HepG2 (cell line): ENCODE results near the gene KIF9. TPM values are rescaled to one million over a fixed set of nuclear protein-coding genes. Genes with fewer than 3 reads are reported as not detected.

Experiments
- IKZF1 ChIP-seq: fragments of 450-650 bp; IDR thresholded peaks from 2 replicates; pipeline ENCODE4 v1.7.1; 2016
- MATR3 ChIP-seq: sonication (generic); formaldehyde crosslinking; IDR thresholded peaks from 2 replicates; pipeline ENCODE4 v1.4.0; 2020; ENCODE audit warnings: missing genetic modification reagents
- RBAK ChIP-seq: sonication (generic); formaldehyde crosslinking; IDR thresholded peaks from 2 replicates; pipeline ENCODE4 v1.5.1; 2020; ENCODE audit warnings: mild to moderate bottlenecking, missing genetic modification reagents
- REL ChIP-seq: sonication (generic); formaldehyde crosslinking; conservative IDR thresholded peaks from 2 replicates; pipeline ENCODE4 v1.8.0; 2022; ENCODE audit warnings: mild to moderate bottlenecking, missing genetic modification reagents, moderate library complexity
- ZBTB1 ChIP-seq: sonication (generic); formaldehyde crosslinking; IDR thresholded peaks from 2 replicates; pipeline ENCODE4 v1.4.0; 2020; ENCODE audit warnings: missing genetic modification reagents, borderline replicate concordance
- ZBTB38 ChIP-seq: sonication (generic); formaldehyde crosslinking; IDR thresholded peaks from 2 replicates; pipeline ENCODE4 v1.5.1; 2020; ENCODE audit warnings: mild to moderate bottlenecking, missing genetic modification reagents
- ZBTB7A ChIP-seq: sonication (generic); formaldehyde crosslinking; IDR thresholded peaks from 2 replicates; pipeline ENCODE4 v1.8.0; 2022; ENCODE audit warnings: mild to moderate bottlenecking, missing genetic modification reagents
- ZFP36L2 ChIP-seq: sonication (generic); formaldehyde crosslinking; IDR thresholded peaks from 2 replicates; pipeline ENCODE4 v1.4.0; 2020; ENCODE audit warnings: missing genetic modification reagents
- ZFX ChIP-seq: sonication (generic); formaldehyde crosslinking; IDR thresholded peaks from 2 replicates; pipeline ENCODE4 v1.4.0; 2020; ENCODE audit warnings: mild to moderate bottlenecking, low read depth, missing genetic modification reagents, moderate library complexity
- ZNF430 ChIP-seq: sonication (generic); formaldehyde crosslinking; IDR thresholded peaks from 2 replicates; pipeline ENCODE4 v1.9.0; 2021; ENCODE audit warnings: mild to moderate bottlenecking, missing genetic modification reagents
- ZNF44 ChIP-seq: sonication (generic); formaldehyde crosslinking; IDR thresholded peaks from 2 replicates; pipeline ENCODE4 v1.5.1; 2020; ENCODE audit warnings: mild to moderate bottlenecking, missing genetic modification reagents
- ZNF451 ChIP-seq: sonication (generic); formaldehyde crosslinking; IDR thresholded peaks from 2 replicates; pipeline ENCODE4 v1.5.0; 2020; ENCODE audit warnings: mild to moderate bottlenecking, missing genetic modification reagents
- ZNF589 ChIP-seq: sonication (generic); formaldehyde crosslinking; conservative IDR thresholded peaks from 2 replicates; pipeline ENCODE4 v1.8.0; 2022; ENCODE audit warnings: mild to moderate bottlenecking, moderate library complexity, missing genetic modification reagents
- ZNF792 ChIP-seq: IDR thresholded peaks from 2 replicates; pipeline ENCODE4 v1.6.1; 2016
- polyA plus RNA-seq, 8 experiments: library from polyadenylated mRNA; depleted of rRNA in 3 of 8; stranded (reverse) in 7 of 8; unstranded in 1 of 8; fragments of >200 nt; fragmentation: Illumina TruSeq in 4 of 8; extraction: Trizol in 4 of 8; gene quantifications; 2 replicates each; pipeline versions ENCODE4 v1.2.1 to v1.2.3, GENCODE V29; 2011 to 2016; ENCODE audit warnings: low read depth in 4 of 8, missing spikeins in 1 of 8, mixed read lengths in 1 of 8; ENCODE audit not compliant: insufficient read depth in 1 of 8
- total RNA-seq, 5 experiments: library from RNA; depleted of rRNA; stranded (reverse); fragments of >200 nt; fragmentation: Illumina TruSeq; extraction: Trizol; gene quantifications; 2 replicates each; pipeline ENCODE4 v1.2.3, GENCODE V29; 2016; ENCODE audit warnings: low read depth in 1 of 5
- TF ChIP-seq, protein P1 (sequence below): IDR thresholded peaks from 2 replicates; pipeline ENCODE4 v1.6.1; 2016; ENCODE audit warnings: missing genetic modification reagents, missing compliant biosample characterization
- TF ChIP-seq, protein P2 (sequence below): sonication (generic); formaldehyde crosslinking; IDR thresholded peaks from 2 replicates; pipeline ENCODE4 v1.8.0; 2022; ENCODE audit warnings: missing genetic modification reagents, mild to moderate bottlenecking, borderline replicate concordance
- TF ChIP-seq, protein P3 (sequence below): IDR thresholded peaks from 2 replicates; pipeline ENCODE4 v1.6.1; 2016; ENCODE audit warnings: missing compliant biosample characterization, missing genetic modification reagents, borderline replicate concordance
- TF ChIP-seq, protein P4 (sequence below): sonication (generic); formaldehyde crosslinking; IDR thresholded peaks from 2 replicates; pipeline ENCODE4 v1.4.0; 2020; ENCODE audit warnings: missing genetic modification reagents, borderline replicate concordance
- TF ChIP-seq, protein P5 (sequence below): IDR thresholded peaks from 2 replicates; pipeline ENCODE4 v1.6.1; 2012; ENCODE audit warnings: inconsistent platforms
- TF ChIP-seq, protein P6 (sequence below): IDR thresholded peaks from 2 replicates; pipeline ENCODE4 v1.6.1; 2016; ENCODE audit warnings: missing compliant biosample characterization, missing genetic modification reagents, borderline replicate concordance

Gene KIF9
- total and polyA plus RNA-seq, 2 of the 13 experiments (the other 11 are each of a cell fraction or from before 2014, with no cell fraction given): 5.1 to 16.9 TPM

DNA sequence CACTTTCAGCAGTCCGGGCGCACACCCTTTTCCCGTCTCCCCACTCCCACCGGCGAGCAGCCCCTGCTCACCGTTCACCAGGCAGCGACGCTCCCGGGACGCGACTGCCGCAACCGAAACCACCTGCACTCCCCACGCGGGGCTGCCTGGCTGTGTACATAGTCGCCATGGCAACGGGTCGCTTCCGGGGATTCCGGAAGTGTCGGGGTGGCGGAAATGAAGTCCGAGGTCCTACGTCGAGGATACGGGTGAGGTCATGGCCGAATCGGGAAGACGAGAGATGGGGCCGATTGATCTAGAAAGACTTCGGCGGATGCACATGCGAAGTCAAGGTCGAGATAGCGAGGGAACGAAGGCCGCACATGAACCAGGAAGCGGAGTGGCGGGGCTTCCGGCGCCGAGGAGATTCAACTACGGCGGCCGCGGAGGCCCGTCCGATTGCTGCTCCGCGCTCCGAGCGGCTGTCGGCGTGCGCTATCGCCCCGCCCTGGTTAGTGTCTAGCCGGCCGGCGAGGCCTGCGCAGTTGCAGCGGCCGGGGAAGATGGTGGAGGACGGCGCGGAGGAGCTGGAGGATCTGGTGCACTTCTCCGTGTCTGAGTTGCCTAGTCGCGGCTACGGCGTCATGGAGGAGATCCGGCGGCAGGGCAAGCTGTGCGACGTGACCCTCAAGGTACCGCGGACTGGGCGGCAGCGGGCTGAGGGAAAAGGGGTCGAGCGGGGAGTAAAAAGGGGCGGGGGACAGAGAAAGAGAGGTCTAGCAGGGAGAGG, at the start of gene KIF9, which contains the start of gene KLHL18 (continued):
- TF ChIP-seq, protein P1, sequence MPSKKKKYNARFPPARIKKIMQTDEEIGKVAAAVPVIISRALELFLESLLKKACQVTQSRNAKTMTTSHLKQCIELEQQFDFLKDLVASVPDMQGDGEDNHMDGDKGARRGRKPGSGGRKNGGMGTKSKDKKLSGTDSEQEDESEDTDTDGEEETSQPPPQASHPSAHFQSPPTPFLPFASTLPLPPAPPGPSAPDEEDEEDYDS: peak; percentile 69
- TF ChIP-seq RBAK: no peak
- TF ChIP-seq ZFP36L2 (CRISPR knock-in tag): no peak
- TF ChIP-seq IKZF1: no peak
- TF ChIP-seq, protein P2, sequence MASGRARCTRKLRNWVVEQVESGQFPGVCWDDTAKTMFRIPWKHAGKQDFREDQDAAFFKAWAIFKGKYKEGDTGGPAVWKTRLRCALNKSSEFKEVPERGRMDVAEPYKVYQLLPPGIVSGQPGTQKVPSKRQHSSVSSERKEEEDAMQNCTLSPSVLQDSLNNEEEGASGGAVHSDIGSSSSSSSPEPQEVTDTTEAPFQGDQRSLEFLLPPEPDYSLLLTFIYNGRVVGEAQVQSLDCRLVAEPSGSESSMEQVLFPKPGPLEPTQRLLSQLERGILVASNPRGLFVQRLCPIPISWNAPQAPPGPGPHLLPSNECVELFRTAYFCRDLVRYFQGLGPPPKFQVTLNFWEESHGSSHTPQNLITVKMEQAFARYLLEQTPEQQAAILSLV: peak; percentile 89
- peak; percentile 86 for TF ChIP-seq REL (CRISPR knock-in tag)
- TF ChIP-seq, protein P3, sequence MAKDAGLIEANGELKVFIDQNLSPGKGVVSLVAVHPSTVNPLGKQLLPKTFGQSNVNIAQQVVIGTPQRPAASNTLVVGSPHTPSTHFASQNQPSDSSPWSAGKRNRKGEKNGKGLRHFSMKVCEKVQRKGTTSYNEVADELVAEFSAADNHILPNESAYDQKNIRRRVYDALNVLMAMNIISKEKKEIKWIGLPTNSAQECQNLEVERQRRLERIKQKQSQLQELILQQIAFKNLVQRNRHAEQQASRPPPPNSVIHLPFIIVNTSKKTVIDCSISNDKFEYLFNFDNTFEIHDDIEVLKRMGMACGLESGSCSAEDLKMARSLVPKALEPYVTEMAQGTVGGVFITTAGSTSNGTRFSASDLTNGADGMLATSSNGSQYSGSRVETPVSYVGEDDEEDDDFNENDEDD (CRISPR knock-in tag): peak; percentile 94
- peak; percentile 28; the same call in 1 of the 2 replicates for TF ChIP-seq ZNF451 (CRISPR knock-in tag)
- no peak for TF ChIP-seq MATR3
- TF ChIP-seq, protein P4, sequence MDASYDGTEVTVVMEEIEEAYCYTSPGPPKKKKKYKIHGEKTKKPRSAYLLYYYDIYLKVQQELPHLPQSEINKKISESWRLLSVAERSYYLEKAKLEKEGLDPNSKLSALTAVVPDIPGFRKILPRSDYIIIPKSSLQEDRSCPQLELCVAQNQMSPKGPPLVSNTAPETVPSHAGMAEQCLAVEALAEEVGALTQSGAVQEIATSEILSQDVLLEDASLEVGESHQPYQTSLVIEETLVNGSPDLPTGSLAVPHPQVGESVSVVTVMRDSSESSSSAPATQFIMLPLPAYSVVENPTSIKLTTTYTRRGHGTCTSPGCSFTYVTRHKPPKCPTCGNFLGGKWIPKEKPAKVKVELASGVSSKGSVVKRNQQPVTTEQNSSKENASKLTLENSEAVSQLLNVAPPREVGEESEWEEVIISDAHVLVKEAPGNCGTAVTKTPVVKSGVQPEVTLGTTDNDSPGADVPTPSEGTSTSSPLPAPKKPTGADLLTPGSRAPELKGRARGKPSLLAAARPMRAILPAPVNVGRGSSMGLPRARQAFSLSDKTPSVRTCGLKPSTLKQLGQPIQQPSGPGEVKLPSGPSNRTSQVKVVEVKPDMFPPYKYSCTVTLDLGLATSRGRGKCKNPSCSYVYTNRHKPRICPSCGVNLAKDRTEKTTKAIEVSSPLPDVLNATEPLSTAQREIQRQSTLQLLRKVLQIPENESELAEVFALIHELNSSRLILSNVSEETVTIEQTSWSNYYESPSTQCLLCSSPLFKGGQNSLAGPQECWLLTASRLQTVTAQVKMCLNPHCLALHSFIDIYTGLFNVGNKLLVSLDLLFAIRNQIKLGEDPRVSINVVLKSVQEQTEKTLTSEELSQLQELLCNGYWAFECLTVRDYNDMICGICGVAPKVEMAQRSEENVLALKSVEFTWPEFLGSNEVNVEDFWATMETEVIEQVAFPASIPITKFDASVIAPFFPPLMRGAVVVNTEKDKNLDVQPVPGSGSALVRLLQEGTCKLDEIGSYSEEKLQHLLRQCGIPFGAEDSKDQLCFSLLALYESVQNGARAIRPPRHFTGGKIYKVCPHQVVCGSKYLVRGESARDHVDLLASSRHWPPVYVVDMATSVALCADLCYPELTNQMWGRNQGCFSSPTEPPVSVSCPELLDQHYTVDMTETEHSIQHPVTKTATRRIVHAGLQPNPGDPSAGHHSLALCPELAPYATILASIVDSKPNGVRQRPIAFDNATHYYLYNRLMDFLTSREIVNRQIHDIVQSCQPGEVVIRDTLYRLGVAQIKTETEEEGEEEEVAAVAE (CRISPR knock-in tag): peak; percentile 80
- peak; percentile 82 for TF ChIP-seq ZNF430
- TF ChIP-seq ZBTB7A: no peak
- peak; percentile 92; the same call in 1 of the 2 replicates for TF ChIP-seq ZNF589 (CRISPR knock-in tag)
- TF ChIP-seq ZNF44: peak; percentile 82; the same call in 1 of the 2 replicates
- peak; percentile 72 for TF ChIP-seq ZNF792
- no peak for TF ChIP-seq ZBTB1 (CRISPR knock-in tag)
- TF ChIP-seq, protein P5, sequence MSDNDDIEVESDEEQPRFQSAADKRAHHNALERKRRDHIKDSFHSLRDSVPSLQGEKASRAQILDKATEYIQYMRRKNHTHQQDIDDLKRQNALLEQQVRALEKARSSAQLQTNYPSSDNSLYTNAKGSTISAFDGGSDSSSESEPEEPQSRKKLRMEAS: peak; percentile 97
- TF ChIP-seq ZBTB38 (CRISPR knock-in tag): peak; percentile 67; the same call in 1 of the 2 replicates
- peak; percentile 93 for TF ChIP-seq ZFX (CRISPR knock-in tag)
- TF ChIP-seq, protein P6, sequence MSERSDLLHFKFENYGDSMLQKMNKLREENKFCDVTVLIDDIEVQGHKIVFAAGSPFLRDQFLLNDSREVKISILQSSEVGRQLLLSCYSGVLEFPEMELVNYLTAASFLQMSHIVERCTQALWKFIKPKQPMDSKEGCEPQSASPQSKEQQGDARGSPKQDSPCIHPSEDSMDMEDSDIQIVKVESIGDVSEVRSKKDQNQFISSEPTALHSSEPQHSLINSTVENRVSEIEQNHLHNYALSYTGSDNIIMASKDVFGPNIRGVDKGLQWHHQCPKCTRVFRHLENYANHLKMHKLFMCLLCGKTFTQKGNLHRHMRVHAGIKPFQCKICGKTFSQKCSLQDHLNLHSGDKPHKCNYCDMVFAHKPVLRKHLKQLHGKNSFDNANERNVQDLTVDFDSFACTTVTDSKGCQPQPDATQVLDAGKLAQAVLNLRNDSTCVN (CRISPR knock-in tag): peak; percentile 91
